Thyroid gland (tissue), 4 donors: ENCODE results near the gene KIF13A. TPM values are rescaled to one million over a fixed set of nuclear protein-coding genes. Genes with fewer than 3 reads are reported as not detected.

Experiments
- DNase-seq, 2 donors: peaks; one replicate each; pipeline ENCODE4 v3.0.0-alpha.2; 2019
- H3K27ac ChIP-seq, 3 donors: fragments of 200-600 bp; sonication (generic); 1 replicate in 2 of 3; 2 replicates in 1 of 3; pipeline ENCODE4 v1.5.1; 2016 to 2019; ENCODE audit warnings: mild to moderate bottlenecking in 1 of 3, moderate library complexity in 1 of 3
- H3K27me3 ChIP-seq: fragments of 200-600 bp; sonication (generic); one replicate; pipeline ENCODE4 v1.5.1; 2019
- H3K36me3 ChIP-seq, 2 donors: fragments of 200-600 bp; sonication (generic); one replicate each; pipeline ENCODE4 v1.5.1; 2016 to 2019
- H3K4me1 ChIP-seq, 2 donors: fragments of 200-600 bp; sonication (generic); one replicate each; pipeline ENCODE4 v1.5.1; 2017 to 2019
- H3K4me3 ChIP-seq, 3 donors: fragments of 200-600 bp; sonication (generic); replicated peaks in 1 of 3; 1 replicate in 2 of 3; 2 replicates in 1 of 3; pipeline ENCODE4 v1.5.1; 2016; ENCODE audit warnings: mild to moderate bottlenecking in 1 of 3
- H3K9me3 ChIP-seq: fragments of 200-600 bp; sonication (generic); one replicate; pipeline ENCODE4 v1.5.1; 2017
- CTCF ChIP-seq, 6 experiments: fragments of 200-600 bp in 3 of 6; fragments of 450-650 bp in 3 of 6; sonication (generic) in 3 of 6; IDR thresholded peaks; one replicate each; pipeline ENCODE4 v1.5.1; 2016 to 2019; ENCODE audit warnings: antibody characterized with exemption in 6 of 6, mild to moderate bottlenecking in 2 of 6, inconsistent platforms in 1 of 6, moderate library complexity in 1 of 6
- POLR2A ChIP-seq, 2 donors: fragments of 450-650 bp; IDR thresholded peaks; one replicate each; pipeline ENCODE4 v1.6.1; 2017; ENCODE audit warnings: antibody characterized with exemption in 2 of 2, mild to moderate bottlenecking in 2 of 2, moderate library complexity in 1 of 2
- WGBS, 2 donors: methylation state at CpG; one replicate each; pipeline ENCODE4 v1.1.5; 2017; 5-methylcytosine and 5-hydroxymethylcytosine counted together
- intact Hi-C: fragments of 100-400 bp; cut with DNase I; formaldehyde crosslinking; loops from one replicate; pipeline ENCODE4 v1.15.1; 2023
- total RNA-seq, 4 donors: library from RNA; depleted of rRNA; stranded (reverse); fragments of >200 nt; gene quantifications; one replicate each; pipeline ENCODE4 v1.2.3, GENCODE V29; 2016

The KIF13A gene
- total RNA-seq, 4 donors from 2014 or later, result 40.7 to 79.8 (median 66.4) TPM

GRCh38 chr6:18031189-18031588, 43.8 kb upstream of the KIF13A start:
- Histone ChIP-seq H3K27ac (no peak overlapping the region), H3K4me3 (no peak overlapping the region), H3K36me3 (no peaks in the 10 kb centered on the region), H3K9me3 (no peaks in the 10 kb centered on the region), H3K27me3 (no peaks in the 10 kb centered on the region), H3K4me1 (no peaks in the 10 kb centered on the region)
- DNase-seq, result no peak
- intact Hi-C loops, result no loop called here
- 92% methylated on average over 2 of the region's 2 CpGs for WGBS, 2 donors
- TF ChIP-seq POLR2A (IDR thresholded peaks at IDR 0.05), result no peak
- TF ChIP-seq CTCF (IDR thresholded peaks at IDR 0.05), result no peak

DNA sequence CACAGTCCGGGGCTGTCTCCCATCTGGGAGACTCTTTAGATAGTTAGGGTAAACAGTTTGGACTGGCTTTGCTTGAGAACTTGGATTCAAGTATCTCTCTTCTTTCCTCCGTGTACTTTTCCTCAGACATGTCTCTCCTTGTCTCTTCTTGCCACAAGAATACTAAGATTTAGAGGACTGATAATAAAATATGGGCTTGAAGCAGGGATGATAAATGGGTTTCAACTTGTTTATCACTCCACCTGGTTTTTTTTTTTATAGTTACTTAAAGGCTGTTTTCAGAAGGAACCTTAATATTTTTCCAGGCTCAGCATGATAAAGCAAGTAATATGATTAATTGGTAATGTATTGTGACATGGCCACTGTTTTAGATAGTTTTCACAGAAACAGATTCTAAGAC, 40.9 kb upstream of the KIF13A start:
- 30 to 31% methylated on average over 2 of the region's 2 CpGs for WGBS, 2 donors
- H3K27me3 ChIP-seq, result no peaks in the 10 kb centered on the region
- DNase-seq, result no peak

GRCh38 chr6:18025596-18025995, 38.2 kb upstream of the KIF13A start:
- Histone ChIP-seq H3K4me3 (no peak overlapping the region), H3K9me3 (no peaks in the 10 kb centered on the region), H3K27ac (no peak overlapping the region), H3K4me1 (no peaks in the 10 kb centered on the region), H3K27me3 (no peaks in the 10 kb centered on the region), H3K36me3 (no peaks in the 10 kb centered on the region)
- DNase-seq, result no peak
- TF ChIP-seq CTCF (IDR thresholded peaks at IDR 0.05) (no peak), POLR2A (IDR thresholded peaks at IDR 0.05) (no peak)
- intact Hi-C loops, result no loop called here
- 91 to 96% methylated on average over 6 of the region's 6 CpGs for WGBS, 2 donors

More for the DNA sequence above, 40.9 kb upstream of the KIF13A start:
- H3K9me3 ChIP-seq, result no peaks in the 10 kb centered on the region
- intact Hi-C loops, result no loop called here
- no peak overlapping the region for H3K27ac ChIP-seq
- no peaks in the 10 kb centered on the region for H3K4me1 ChIP-seq
- no peaks in the 10 kb centered on the region for H3K36me3 ChIP-seq
- H3K4me3 ChIP-seq, result no peak overlapping the region
- no peak for TF ChIP-seq POLR2A (IDR thresholded peaks at IDR 0.05)
- TF ChIP-seq CTCF (IDR thresholded peaks at IDR 0.05), result no peak

DNA sequence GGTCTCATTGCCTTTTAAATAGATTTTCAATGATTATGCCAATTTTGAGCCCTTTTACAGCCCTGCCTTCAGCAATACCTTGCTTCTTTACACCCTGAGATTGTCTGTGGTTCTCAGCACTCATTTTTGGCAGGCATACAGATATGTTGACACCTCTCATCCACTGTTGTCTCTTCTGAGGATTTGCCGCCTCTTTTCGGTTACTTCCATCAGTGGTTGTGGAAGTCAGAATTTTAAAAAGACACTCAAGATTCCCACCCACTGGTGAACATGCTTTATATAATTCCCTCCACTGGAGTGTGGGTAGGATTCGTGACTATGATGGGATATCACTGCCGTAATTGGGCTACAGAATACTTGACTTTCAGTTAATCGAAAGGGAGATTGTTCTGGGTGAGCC, 37.4 kb upstream of the KIF13A start:
- WGBS, 2 donors, result 95 to 96% methylated on average over 5 of the region's 5 CpGs
- intact Hi-C loops, result no loop called here
- TF ChIP-seq POLR2A (IDR thresholded peaks at IDR 0.05) (no peak), CTCF (IDR thresholded peaks at IDR 0.05) (no peak)

DNA sequence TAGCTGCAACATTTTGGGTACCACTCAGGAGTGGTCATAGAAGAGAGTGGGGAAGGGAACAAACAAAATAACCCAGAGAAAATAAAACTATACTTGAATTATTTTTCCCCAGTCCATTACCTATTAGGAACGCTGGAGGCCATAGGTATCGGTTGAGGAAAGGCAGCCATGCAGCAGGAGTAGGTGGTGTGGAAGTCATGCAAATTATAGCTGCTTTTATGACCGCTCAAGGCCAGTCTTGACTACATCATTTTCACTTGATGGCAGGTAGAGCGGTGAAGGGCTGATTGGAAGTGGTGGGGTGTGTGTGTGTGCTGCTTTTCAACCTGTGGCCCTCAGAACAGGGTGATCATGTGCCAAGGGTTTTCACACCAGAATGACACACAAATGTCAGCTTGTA, 36.5 kb upstream of the KIF13A start:
- Histone ChIP-seq H3K4me3 (no peak overlapping the region), H3K36me3 (no peaks in the 10 kb centered on the region), H3K4me1 (no peaks in the 10 kb centered on the region), H3K9me3 (no peaks in the 10 kb centered on the region), H3K27ac (no peak overlapping the region), H3K27me3 (no peaks in the 10 kb centered on the region)
- no peak for DNase-seq
- TF ChIP-seq CTCF (IDR thresholded peaks at IDR 0.05) (no peak), POLR2A (IDR thresholded peaks at IDR 0.05) (no peak)
- 94 to 95% methylated on average over 4 of the region's 4 CpGs for WGBS, 2 donors
- intact Hi-C loops, result no loop called here

More for the DNA sequence above, 37.4 kb upstream of the KIF13A start:
- Histone ChIP-seq H3K4me1 (no peaks in the 10 kb centered on the region), H3K36me3 (no peaks in the 10 kb centered on the region), H3K4me3 (no peak overlapping the region), H3K9me3 (no peaks in the 10 kb centered on the region), H3K27me3 (no peaks in the 10 kb centered on the region), H3K27ac (no peak overlapping the region)
- DNase-seq, result no peak
